ENCODE measurements around the gene YWHAE.
"Not testable (repeated sequence)": the region's sequence is repeated elsewhere in the genome, so short reads cannot be mapped to it uniquely, and the experiment has no call there.

- not testable (repeated sequence) for TF ChIP-seq CTCF, EP300 (IDR thresholded peaks at IDR 0.05)
Measured at GRCh38 chr17:1307829-1308228, 92.2 kb downstream of the YWHAE start.

All from ovary (tissue), 3 donors.